ENCODE results near the gene RNF112. TPM values are rescaled to one million over a fixed set of nuclear protein-coding genes. Genes with fewer than 3 reads are reported as not detected.

RNF112 gene
- polyA plus RNA-seq, 3 donors, result 0.57 TPM; not detected in 2

DNA sequence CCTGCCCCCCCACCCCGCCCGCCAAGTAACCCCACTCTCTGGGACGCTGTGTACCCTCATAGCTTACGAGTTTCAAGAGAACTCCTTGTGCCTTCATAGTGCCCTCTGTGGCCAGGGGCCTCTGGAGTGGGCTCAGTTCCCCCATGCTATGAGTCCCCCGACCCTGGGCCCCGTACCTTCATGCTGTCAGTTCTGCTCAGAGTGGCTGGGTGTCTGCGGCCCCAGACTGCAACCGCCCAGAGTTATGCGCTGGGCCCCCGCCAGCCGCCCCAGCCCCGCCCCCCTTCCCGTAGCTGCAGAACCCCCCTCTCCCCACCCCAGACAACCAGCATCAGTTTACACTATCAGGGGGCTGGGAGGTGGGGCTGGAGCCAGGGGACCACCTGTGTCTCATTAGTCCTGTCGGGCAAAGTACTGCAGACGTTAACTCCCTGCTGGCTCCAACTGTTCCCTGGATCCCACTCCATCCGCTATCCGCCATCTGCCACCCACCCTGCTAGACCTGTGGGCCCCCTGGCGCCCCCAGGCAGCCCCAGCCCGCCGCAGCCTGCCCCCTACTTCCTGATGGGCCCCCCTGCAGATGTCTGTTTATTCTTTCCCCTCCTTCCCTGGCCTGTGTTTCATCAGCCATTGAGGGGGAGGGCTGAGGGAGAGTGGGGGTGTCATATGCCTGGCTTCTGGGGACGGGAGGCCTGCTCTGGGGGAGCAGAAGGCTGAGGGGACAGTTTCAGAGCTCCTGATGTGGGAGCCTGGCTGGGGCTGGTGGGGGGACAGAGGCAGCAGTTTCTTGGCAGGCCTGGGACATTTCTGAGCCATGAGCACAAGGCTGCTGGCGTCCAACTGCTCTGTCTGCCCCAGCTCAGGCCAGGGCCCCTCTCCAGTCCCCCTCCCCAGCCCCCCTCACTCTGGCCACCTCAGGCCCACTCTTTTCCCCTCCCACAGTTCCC lies 23.8 kb upstream of the RNF112 start, which contains the start of gene MFAP4:
Gene MFAP4 (minus strand): TSS at position 217 of the 947 bp plus-strand sequence. CDS start 35 bp downstream, at position 182.
- H3K4me1 ChIP-seq (ENCODE audit: control insufficient read depth in 1 of 2, insufficient read depth in 2 of 2, low read length in 2 of 2), result peaks cover 64 to 69% of the 10 kb centered on the region in 2 donors
- Mint-ChIP-seq H3K4me1 (peaks cover 70% of the 10 kb centered on the region), H3K27me3 (ENCODE audit: low read depth in 3 of 3) (peaks cover 0 to 7% (median 2%) of the 10 kb centered on the region in 3 donors), H3K9me3 (peaks cover 0 to 2% (median 0%) of the 10 kb centered on the region in 7 donors), H3K4me3 (peak within 1 kb of the TSS; percentile 39 to 60), H3K36me3 (peaks cover 34 to 36% of the 10 kb centered on the region in 2 donors), H3K27ac (peak within 1 kb of the TSS; percentile 94 to 98 (median 97))
- no peaks in the 10 kb centered on the region for H4K20me1 ChIP-seq (ENCODE audit: insufficient read depth, low read length)
- H3K36me3 ChIP-seq (replicated peaks in 1 of 2; ENCODE audit: control insufficient read depth in 1 of 2, insufficient read depth in 2 of 2, low read length in 2 of 2), result peaks cover 23% of the 10 kb centered on the region in 2 donors
- peak within 1 kb of the TSS; percentile 27 for H2AFZ ChIP-seq (ENCODE audit: insufficient read depth, low read depth, low read length, poor library complexity, severe bottlenecking)
- H3K4me3 ChIP-seq (replicated peaks in 1 of 3; ENCODE audit: low read depth in 2 of 3, low read length in 3 of 3), result peak within 1 kb of the TSS in 1 of 3 experiments; percentile 47
- peaks cover 5% of the 10 kb centered on the region for H3K79me2 ChIP-seq (ENCODE audit: insufficient read depth, low read length)
- no peak for DNase-seq
- H3K27me3 ChIP-seq (ENCODE audit: control insufficient read depth in 2 of 2, insufficient read depth in 2 of 2, low read length in 2 of 2), result no peaks in the 10 kb centered on the region
- TF ChIP-seq, protein P1, sequence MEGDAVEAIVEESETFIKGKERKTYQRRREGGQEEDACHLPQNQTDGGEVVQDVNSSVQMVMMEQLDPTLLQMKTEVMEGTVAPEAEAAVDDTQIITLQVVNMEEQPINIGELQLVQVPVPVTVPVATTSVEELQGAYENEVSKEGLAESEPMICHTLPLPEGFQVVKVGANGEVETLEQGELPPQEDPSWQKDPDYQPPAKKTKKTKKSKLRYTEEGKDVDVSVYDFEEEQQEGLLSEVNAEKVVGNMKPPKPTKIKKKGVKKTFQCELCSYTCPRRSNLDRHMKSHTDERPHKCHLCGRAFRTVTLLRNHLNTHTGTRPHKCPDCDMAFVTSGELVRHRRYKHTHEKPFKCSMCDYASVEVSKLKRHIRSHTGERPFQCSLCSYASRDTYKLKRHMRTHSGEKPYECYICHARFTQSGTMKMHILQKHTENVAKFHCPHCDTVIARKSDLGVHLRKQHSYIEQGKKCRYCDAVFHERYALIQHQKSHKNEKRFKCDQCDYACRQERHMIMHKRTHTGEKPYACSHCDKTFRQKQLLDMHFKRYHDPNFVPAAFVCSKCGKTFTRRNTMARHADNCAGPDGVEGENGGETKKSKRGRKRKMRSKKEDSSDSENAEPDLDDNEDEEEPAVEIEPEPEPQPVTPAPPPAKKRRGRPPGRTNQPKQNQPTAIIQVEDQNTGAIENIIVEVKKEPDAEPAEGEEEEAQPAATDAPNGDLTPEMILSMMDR (IDR thresholded peaks at IDR 0.05), result no peak
- WGBS (ENCODE audit: insufficient coverage), result 9% methylated on average over 13 of the region's 22 CpGs
- H3K4me2 ChIP-seq (replicated peaks; ENCODE audit: extremely low read depth, low read length, poor library complexity, severe bottlenecking), result peak within 1 kb of the TSS; percentile 62
- H3K27ac ChIP-seq (ENCODE audit: low read depth in 1 of 2, low read length in 2 of 2), result peak within 1 kb of the TSS; percentile 71 to 85
- H3K9ac ChIP-seq (ENCODE audit: insufficient read depth, low read length, poor library complexity, severe bottlenecking), result peak within 1 kb of the TSS; percentile 47
- intact Hi-C loops (cut with micrococcal nuclease), result loop anchor here in 1 of 2 donors (1.0 kb wide), 1 partner anchor 11 kb away; no protein-coding TSS in a partner anchor
- no peaks in the 10 kb centered on the region for H3K9me3 ChIP-seq (replicated peaks in 1 of 2; ENCODE audit: control insufficient read depth in 1 of 2, insufficient read depth in 1 of 2, low read length in 2 of 2)

DNA sequence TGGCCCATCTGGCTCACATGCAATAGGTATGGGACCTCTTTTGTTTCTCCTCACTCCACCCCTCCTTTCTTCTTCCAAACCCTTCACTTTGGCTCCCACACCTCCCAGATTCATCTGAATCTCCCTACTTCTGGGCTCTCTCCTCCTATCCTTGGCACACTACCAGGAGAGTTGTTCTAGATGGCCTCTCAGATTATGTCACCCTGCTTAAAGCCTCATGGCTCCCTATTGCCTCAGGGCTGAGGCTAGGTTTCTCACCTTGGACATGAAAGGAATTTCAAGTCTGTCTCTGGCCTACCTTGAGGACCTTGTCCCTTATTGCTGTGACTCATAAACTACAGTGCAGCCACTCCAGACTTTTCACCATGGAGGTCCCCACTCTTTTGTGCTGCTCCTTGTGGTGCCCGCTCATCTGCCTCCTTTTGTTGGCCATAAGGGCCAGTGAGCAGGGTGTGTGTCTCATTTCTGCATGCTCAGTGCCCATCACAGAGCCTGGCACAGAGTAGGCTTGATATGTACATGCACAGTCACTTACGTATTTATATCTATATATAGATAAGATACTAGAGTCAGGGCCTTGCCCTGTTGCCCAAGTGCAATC lies 23.0 kb upstream of the RNF112 start:
- Histone ChIP-seq H3K9me3 (replicated peaks in 1 of 2; ENCODE audit: control insufficient read depth in 1 of 2, insufficient read depth in 1 of 2, low read length in 2 of 2) (no peaks in the 10 kb centered on the region), H4K20me1 (ENCODE audit: insufficient read depth, low read length) (no peaks in the 10 kb centered on the region), H3K27ac (ENCODE audit: low read depth in 1 of 2, low read length in 2 of 2) (peak overlapping the region in 1 of 2 donors; percentile 3), H3K4me2 (replicated peaks; ENCODE audit: extremely low read depth, low read length, poor library complexity, severe bottlenecking) (no peak overlapping the region), H3K9ac (ENCODE audit: insufficient read depth, low read length, poor library complexity, severe bottlenecking) (peak overlapping the region; percentile 45), H3K4me1 (ENCODE audit: control insufficient read depth in 1 of 2, insufficient read depth in 2 of 2, low read length in 2 of 2) (peaks cover 64 to 69% of the 10 kb centered on the region in 2 donors), H2AFZ (ENCODE audit: insufficient read depth, low read depth, low read length, poor library complexity, severe bottlenecking) (peak overlapping the region; percentile 27), H3K4me3 (replicated peaks in 1 of 3; ENCODE audit: low read depth in 2 of 3, low read length in 3 of 3) (no peak overlapping the region), H3K36me3 (replicated peaks in 1 of 2; ENCODE audit: control insufficient read depth in 1 of 2, insufficient read depth in 2 of 2, low read length in 2 of 2) (peaks cover 15 to 16% of the 10 kb centered on the region in 2 donors), H3K79me2 (ENCODE audit: insufficient read depth, low read length) (no peaks in the 10 kb centered on the region), H3K27me3 (ENCODE audit: control insufficient read depth in 2 of 2, insufficient read depth in 2 of 2, low read length in 2 of 2) (no peaks in the 10 kb centered on the region)
- no CpG with 5 or more reads among the region's 2 CpGs for WGBS (ENCODE audit: insufficient coverage)
- Mint-ChIP-seq H3K9me3 (peaks cover 0 to 2% (median 0%) of the 10 kb centered on the region in 7 donors), H3K27ac (peak overlapping the region in 6 of 7 donors; percentile 37 to 98 (median 97)), H3K4me1 (peaks cover 70% of the 10 kb centered on the region), H3K27me3 (ENCODE audit: low read depth in 3 of 3) (peaks cover 0 to 9% (median 2%) of the 10 kb centered on the region in 3 donors), H3K4me3 (peak overlapping the region in 1 of 2 donors; percentile 58), H3K36me3 (peaks cover 27 to 29% of the 10 kb centered on the region in 2 donors)
- intact Hi-C loops (cut with micrococcal nuclease), result no loop called here
- TF ChIP-seq, protein P1 (IDR thresholded peaks at IDR 0.05), result no peak
- DNase-seq, result no peak
